C4-2B (cell line): Measurements from ENCODE around the gene METTL25B.

Experiments
- CTCF ChIP-seq: fragments of 450-650 bp; conservative IDR thresholded peaks from 2 replicates; pipeline ENCODE4 v1.5.1; 2017; ENCODE audit warnings: mild to moderate bottlenecking
- ZFX ChIP-seq: fragments of 450-650 bp; IDR thresholded peaks from 2 replicates; pipeline ENCODE4 v1.6.1; 2017

GRCh38 chr1:156721131-156721530, 7.1 kb upstream of the METTL25B start:
- TF ChIP-seq CTCF (no peak), ZFX (no peak)
